IPS-NIHi11 (cell line): ENCODE results near the gene ARHGAP21.
"Not testable (repeated sequence)": the region's sequence is repeated elsewhere in the genome, so short reads cannot be mapped to it uniquely, and the experiment has no call there.

ENCODE experiments used
- DNase-seq: peaks from one replicate; pipeline ENCODE4 v3.0.0; 2012; ENCODE audit warnings: mixed read lengths, low spot score

The ARHGAP21 gene

DNA sequence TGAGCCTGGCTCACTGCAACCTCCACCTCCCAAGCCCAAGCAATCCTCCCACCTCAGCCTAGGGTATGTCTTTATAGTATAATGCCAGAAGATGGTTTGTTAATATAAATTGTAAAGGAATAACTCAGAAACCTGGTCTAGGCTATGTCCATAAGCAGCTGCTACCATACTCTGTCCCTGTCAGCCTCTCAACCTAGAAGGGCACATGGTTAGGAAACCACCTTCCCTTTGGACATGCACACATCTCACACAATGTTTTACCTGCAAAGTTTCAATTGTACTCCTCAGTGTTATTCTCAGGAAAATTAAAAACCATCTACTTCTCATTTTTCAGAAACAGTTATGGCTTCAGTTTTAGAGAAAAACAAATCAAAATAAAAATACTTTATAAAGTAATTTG is 40.1 kb downstream of the ARHGAP21 start:
- DNase-seq = no peak

DNA sequence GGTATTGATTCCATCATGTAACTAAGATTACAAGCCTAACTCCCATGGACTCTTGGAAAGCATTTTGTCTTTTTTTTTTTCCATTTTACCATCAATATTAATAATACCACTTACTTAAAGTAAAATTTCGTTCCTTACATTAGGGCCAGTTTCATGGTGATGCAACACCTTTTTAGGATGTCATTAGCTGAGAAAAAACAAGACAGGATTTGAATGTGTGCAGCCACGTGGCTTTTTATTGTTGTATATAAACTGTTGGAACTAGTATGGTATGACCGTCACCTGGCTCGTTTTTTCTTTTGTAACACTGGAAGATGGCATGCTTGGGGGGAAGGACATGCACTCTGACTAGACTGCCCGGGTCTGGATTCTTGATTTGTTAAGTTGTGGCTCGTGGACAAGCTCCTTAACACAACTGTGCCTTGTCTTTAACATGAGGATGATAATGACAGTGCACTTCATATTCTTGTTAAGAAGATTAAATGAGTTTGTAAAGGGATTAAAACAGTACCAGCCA is 42.1 kb downstream of the ARHGAP21 start:
- no peak for DNase-seq

DNA sequence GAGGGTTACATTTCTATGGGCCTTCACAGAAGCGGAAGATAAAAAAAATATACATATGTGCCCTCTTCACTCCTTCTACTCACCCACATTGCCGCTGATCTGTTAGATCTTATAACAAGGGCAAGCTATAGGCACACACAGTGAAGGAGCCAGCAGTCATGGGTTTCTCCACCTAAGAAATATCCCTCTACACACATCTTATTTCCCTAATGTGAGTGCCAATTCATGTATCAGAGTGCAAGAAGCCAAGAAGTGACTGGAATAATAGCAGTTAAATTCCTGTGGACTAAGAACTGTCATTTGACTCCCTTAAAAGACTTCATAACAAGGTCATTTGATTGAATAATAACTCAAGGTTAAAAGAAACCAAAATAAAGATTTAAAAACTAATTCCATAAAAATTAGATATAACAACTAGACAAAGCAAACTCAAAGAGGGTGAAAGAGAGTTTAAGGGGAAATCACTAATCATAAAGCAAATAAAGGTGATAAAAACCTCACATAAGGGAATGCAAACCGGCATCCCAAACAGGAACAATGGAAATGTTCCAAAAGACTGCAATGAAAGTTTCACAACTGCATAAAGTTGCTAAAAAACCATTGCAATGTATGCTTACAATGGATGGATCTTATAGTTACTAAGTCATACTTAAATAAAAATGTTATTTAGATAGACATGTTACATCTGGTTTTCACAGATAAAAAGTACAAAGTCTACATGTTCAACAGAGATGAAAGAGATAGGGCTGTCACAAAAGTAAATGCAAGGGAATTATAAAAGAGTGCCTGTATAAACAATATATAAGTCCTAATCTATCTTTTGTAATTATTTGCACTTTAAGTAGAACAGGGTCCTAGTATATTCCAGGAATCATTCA is 42.8 kb downstream of the ARHGAP21 start:
- no peak for DNase-seq

DNA sequence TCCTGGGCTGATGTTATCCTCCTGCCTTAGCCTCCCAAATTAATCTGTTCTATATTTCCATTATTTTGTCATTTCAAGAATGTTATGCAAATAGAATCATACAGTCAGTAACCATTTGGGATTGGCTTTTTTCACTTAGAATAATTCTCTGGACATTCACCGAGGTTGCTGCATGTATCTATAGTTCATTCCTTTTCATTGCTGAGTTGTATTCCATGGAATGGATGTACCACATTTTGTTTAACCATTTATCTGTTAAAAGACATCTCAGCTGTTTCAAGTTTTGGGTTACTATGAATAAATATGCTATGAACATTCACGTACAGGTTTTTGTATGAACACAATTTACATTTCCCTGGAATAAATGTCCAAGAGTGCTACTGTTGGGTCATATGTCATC is 44.9 kb downstream of the ARHGAP21 start:
- no peak for DNase-seq

DNA sequence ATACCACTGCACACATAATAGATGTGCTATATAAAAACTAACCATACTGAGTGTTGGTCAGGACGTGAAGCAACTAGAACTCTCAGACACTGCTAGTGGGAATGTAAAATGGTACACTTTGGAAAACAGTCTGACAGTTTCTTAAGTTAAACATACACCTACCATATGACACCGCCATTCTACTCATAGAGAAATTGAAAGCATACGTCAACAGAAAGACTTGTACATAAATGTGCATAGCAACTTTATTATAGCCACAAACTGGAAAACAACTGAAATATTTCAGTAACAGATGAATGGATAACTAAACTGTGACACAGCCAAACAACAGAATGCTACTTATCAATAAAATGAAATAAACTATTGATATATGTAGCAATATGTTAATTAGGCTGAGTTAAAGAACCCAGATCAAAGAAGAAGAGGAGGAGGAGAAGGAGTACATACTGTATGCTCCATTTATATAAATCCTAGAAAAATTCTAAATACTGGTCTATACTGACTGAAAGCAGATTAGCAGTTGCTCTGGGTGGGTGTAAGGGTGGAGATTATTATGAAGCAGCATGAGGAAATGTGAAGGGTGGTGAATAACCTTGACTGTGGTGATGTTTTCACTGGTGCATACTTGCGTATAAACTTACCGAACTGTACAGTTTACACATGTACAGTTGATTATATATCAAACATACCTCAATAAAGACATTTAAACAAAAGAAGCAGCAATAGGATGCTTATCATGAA is 48.6 kb downstream of the ARHGAP21 start:
- DNase-seq = no peak

DNA sequence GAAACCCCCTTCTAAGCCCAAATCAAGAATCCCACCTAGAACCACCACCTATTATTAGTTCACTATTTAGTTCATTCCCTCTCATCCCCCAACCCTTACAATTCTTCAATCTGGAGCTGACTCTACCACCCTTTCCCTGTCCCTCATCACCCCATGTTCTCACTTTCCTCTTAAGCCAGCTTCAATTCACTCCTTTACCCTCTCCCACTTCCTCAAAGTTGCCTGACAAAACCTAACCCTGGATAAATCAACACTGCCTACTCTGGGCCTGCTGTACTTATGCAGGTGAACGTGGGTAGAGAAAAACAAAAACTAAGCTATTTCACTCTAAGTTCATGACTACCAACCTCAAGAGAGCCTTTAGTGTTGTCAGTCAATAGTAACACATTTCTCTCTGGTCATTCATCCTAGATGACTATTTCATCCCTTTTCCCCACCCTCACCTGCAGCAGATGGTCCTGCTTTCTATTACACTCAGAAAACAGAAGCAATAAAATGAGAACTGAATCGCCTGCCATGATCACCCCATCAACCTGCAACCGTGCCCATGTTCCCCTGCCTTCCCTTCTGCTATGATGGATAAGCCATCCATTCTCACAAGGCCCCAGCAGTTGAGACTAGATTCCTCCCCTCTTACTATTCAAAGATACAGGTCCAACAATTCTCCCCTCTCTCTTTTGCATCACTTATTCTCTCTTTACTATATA is 52.6 kb downstream of the ARHGAP21 start:
- DNase-seq = no peak

DNA sequence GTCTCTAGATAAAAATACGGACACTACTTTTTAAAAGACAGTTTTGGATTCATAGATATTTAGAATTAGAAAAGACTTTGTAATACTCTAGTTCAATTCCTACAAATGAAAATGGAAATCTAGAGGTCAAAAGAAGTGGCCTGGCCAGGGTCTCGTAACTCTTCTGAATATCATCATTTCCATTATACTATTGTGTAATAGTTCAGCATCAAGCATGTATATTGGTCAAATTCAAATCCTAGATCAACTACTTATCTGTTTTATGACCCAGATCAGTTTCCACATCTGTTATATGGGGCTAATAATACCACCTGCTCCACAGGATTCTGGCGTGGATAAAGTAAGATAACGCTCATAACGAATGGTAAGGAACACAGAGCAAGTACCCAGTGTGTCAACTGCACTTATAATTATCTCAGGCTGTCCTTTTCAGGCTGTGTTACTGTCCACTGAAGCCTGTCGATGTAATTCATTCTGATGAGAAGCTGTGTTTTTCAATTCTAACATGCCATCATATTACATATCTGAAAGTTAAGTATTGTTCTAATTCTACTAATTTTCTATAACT is 54.3 kb downstream of the ARHGAP21 start:
- no peak for DNase-seq

DNA sequence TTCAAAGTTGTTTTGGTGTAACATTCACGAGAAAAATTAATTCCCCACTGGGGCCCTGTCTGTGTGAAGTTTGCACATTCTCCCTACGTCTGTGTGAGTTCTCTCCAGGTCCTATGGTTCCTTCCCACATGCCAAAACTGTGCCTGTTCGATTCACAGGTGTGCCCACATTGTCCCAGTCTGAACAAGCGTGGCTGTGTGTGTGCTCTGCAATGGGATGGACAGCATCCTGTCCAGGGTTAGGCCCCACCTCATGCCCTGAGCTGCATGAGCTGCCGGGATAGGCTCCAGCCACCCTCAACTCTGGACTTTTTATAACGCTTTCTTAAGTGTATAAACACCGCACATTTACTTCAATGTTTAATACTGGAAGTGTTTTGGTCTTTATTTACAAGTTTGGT is 55.4 kb downstream of the ARHGAP21 start:
- DNase-seq = no peak

DNA sequence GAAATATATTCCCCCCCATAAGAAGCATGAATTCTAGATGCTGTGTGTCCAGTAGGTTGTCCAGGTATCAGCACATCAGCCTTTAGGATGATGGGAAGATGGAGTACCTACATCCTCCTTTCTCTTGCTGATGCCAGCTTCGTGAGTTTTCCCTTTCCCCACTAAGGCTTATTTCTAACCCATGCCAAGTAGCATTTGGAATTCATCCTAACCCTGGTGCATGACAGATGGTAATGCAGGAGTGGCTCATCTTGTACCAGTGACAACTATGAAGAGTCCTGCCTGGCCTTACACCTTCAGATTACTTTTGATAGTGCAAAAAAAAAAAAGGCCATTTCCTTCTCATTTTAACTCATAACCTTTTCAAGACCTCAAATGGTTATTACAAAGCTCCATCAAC is 58.7 kb downstream of the ARHGAP21 start:
- no peak for DNase-seq

DNA sequence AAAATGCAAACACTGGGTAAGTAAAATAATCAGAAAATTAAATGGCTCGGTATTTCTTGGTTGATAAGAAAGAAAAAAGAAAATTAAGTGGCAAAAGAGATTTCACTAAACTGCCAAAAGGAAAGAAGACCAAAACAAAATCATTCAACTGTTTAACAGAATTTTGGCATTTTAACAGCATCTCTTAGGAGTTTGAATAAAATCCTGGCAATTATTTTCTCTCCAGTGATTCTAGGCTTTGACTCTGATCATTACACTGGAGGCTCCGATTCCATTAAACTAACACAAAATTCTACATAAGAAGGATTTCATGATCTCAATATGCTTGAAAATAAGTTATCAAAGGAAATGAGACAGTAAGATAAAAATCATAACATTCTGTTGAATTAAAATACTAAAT is 62.3 kb downstream of the ARHGAP21 start:
- DNase-seq = no peak

DNA sequence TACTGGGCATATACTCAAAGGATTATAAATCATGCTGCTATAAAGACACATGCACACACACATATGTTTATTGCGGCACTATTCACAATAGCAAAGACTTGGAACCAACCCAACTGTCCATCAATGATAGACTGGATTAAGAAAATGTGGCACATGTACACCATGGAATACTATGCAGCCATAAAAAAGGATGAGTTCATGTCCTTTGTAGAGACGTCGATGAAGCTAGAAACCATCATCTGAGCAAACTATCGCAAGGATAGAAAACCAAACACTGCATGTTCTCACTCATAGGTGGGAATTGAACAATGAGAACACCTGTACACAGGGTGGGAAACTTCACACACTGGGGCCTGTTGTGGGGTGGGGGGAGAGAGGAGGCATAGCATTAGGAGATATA is 65.4 kb downstream of the ARHGAP21 start:
- DNase-seq = not testable (repeated sequence)

DNA sequence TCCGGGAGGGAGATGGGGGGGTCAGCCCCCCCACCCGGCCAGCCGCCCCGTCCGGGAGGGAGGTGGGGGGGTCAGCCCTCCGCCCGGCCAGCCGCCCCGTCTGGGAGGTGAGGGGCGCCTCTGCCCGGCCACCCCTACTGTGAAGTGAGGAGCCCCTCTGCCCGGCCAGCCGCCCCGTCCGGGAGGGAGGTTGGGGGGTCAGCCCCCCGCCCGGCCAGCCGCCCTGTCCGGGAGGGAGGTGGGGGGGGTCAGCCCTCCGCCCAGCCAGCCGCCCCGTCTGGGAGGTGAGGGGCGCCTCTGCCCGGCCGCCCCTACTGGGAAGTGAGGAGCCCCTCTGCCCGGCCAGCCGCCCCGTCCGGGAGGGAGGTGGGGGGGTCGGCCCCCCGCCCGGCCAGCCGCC is 67.4 kb downstream of the ARHGAP21 start:
- DNase-seq = not testable (repeated sequence)

DNA sequence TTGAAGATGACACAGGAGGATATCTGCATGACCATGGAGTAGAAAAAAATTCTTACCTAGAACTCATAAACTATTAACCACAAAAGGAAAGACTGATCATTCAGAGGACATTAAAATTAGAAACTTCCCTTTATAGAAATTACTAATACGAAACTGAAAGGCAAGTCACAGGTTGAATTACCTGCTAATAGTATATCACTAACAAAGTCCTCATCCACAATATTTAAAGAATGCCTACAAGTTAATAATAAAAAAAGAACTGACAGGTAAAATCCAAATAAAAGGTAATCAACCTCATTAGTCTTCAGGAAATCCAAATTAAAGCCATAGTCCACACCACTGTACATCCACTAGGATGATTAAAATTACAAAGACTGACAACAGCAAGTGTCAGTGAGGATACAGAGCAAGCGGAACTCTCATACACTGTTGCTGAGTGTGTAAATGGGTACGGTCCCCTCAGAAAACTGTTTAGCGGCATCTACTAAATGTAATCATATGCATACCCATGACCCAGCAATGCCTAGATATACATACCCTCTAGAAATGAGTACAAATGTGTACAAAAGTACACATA is 71.2 kb downstream of the ARHGAP21 start:
- DNase-seq = no peak

DNA sequence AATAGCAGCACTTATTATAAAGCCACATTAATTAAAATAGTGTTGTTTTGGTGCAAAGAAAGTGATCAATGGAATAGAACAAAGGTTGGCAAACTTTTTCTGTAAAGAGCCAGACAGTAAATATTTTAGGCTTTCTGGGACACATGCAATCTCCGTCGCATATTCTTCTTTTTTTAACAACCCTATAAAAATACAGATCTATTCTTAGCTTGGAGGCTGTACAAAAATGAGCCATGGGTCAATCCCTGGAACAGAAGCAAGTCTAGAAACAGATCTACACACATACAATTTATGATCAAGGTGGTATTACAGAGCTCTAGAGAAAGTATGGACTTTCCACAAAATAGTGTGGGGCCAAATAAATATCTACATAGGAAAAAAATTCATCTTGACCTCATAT is 71.8 kb downstream of the ARHGAP21 start:
- no peak for DNase-seq

DNA sequence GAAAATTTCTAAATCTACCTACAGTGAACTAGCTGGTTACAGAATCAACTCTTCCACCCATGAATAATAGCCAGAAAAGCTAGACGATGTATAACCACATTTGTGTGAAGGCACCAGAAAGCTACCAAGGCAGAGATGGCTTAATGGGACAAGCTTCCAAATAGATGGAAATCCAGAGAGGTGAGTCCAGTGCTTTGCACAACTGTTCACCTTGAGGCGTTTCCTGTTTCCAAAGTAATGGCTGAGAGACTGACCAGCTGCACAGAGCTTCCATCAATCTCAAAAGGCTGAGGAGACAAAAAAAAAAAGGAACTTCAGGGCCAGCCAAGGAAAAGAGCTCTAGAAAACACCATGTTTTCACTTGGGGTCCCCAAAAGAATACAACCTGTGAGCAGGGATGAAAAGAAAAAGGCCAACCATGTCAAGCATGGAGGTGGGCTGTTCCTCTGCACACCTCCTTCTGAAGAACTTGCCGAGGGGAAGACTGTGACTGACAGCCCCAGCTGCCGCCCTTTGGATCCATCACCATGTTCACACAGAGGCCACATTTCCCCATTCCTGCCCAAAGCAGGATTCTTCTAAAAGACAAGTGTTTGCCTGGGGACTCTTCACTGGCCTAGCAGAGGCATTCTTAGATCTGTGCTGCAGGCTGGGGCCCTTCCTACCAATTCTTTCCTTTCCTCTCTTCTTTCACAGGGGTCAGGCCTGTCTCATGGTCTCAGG is 72.9 kb downstream of the ARHGAP21 start:
- no peak for DNase-seq

DNA sequence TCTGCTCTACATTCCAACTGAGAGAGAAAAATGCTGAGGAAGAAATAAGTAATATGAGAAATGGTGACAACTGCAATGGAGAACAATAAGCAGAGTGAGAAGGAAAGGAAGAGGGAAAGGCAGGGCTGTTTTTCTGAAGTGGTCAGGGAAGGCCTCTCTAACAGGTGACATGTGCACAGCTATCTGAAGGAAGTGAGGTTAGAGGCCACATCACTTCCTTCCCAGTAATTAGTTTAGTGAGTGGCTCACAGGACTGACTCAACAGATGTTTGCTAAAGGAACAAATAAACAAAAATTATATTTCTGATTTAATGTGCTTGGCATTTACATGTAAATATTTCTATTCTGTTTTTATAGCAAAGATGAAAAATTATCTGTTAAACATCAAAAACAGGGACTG is 77.9 kb downstream of the ARHGAP21 start:
- DNase-seq = no peak

DNA sequence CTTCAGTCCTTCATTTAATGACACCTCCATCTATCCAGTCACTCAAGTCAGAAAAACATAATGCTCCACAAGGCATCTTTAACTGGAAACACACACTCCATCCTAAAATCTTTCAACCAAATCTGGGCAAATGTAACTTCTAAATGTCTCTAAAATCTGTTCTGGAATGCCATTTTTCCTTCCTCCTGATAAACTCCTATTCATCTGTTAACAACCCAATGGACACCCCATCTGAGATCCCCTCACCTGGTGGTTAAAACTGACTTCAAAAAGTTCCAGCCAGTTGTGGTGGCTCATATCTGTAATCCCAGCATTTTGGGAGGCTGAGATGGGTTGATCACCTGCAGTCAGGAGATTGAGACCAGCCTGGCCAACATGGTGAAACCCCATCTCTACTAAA is 78.7 kb downstream of the ARHGAP21 start:
- no peak for DNase-seq

DNA sequence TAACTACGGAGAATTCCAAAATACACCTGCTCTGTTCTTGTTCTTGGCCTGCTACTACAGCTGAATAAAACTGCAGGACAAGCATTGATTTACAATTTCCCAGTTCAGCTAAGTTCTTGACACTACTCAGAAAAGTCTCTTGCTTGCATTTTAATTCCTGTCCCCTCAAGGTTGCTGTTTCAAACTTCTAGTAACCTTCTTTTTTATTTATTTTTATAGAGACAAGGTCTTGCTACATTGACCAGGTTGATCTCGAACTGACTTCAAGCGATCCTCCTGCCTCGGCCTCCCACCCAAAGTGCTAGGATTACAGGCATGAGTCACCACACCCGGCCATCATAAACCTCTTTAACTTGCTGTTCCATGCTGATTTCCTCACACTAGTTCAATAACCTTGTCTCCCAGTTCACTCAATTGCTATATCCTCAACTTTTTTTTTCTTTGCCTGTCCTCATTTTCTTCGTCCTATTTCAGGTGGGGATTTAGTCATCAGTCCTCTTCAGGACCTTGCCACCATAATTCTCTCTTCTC is 79.9 kb downstream of the ARHGAP21 start:
- no peak for DNase-seq

DNA sequence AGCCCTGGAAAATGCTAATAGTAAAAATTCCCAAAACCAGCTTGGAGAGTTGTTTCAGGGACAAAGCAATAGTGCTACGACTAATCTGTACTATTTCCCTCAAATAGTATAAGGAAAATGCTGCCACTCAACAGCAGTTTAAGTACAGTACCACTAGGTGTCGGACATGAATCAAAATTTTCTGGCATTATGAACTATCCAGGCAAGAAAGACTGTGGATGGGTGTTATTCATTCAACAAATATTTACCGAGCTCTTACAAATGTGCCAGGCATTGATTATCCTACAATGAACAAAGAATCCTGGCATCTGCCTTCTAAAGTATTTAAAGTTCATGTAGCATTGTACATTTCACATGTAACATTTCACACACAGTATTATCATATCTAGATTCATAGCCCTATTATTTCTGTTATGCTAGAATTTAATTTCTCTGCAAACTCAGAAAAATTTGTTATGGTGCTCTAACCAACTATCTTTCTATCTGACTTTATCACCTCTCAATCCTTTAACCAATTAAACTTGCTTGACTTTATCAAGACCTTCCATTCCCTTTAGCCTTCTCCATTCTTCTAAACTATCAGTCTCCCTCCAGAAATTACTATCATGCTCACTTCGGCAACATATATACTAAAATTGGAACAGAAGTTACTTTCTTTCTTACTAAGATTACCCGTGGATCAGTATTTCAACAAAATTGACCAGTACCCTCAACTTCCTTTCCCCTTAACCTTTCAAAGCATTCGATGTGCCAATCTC is 80.6 kb downstream of the ARHGAP21 start:
- peak; percentile 35 for DNase-seq

DNA sequence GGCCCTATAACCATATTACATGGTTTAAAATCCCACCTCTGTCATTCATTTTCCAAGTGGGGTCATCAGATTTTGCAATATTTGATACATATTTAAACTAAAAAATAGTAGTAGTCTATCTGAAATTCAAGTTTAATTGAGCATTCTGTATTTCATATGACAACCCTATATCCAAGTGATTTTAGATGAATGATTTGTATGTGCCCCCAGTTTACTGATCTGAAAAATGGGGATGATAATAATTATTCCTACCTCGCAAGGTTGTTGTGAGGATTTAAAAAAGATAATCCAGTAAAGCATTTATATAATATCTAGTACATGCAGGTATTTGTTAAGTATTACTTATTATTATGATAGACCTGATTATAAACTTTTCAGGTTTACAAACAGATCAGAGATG is 84.6 kb downstream of the ARHGAP21 start:
- DNase-seq = no peak
